DMS53 (cell line): ENCODE results near the gene CDON.

Experiments
- DNase-seq: peaks from one replicate; lab custom pipeline; 2025; lab: John Stamatoyannopoulos, UW

The CDON gene

GRCh38 chr11:125956391-125957134, 106.1 kb downstream of the CDON start:
- no peak for DNase-seq

GRCh38 chr11:125955856-125956255, 106.8 kb downstream of the CDON start:
- DNase-seq, result no peak

GRCh38 chr11:125954945-125955640, 107.6 kb downstream of the CDON start:
- no peak for DNase-seq

GRCh38 chr11:125954123-125954944, 108.3 kb downstream of the CDON start:
- no peak for DNase-seq

- DNase-seq, result no peak
Observed at GRCh38 chr11:125953401-125953935, 109.2 kb downstream of the CDON start.

- DNase-seq, result no peak
Observed at GRCh38 chr11:125952973-125953372, 109.7 kb downstream of the CDON start.

GRCh38 chr11:125952559-125952958, 110.1 kb downstream of the CDON start:
- no peak for DNase-seq

GRCh38 chr11:125951731-125952130, 110.9 kb downstream of the CDON start:
- no peak for DNase-seq

GRCh38 chr11:125950696-125951651, 111.7 kb downstream of the CDON start:
- DNase-seq, result no peak

GRCh38 chr11:125950178-125950490, 112.5 kb downstream of the CDON start:
- no peak for DNase-seq

- DNase-seq, result no peak
Observed at GRCh38 chr11:125949271-125950177, 113.1 kb downstream of the CDON start.

- no peak for DNase-seq
Observed at GRCh38 chr11:125948278-125949051, 114.2 kb downstream of the CDON start.

- no peak for DNase-seq
Observed at GRCh38 chr11:125947419-125948277, 115.0 kb downstream of the CDON start.

- DNase-seq, result no peak
Observed at GRCh38 chr11:125946712-125947418, 115.8 kb downstream of the CDON start.

GRCh38 chr11:125945797-125946520, 116.7 kb downstream of the CDON start, which contains the start of gene VSIG10L2:
Gene VSIG10L2 (plus strand): TSS chr11:125946044. CDS start chr11:125946056, 12 bp downstream.
- DNase-seq, result peak; percentile 75

GRCh38 chr11:125945011-125945796, 117.5 kb downstream of the CDON start:
- peak; percentile 75 for DNase-seq
